ACC112 (cell line): ENCODE data around the gene ACTR10.

Source experiments
- H2AFZ ChIP-seq: fragments of 200-600 bp; sonication (generic); one replicate; pipeline ENCODE4 v1.6.0; 2017; ENCODE audit warnings: antibody characterized with exemption, low read length; ENCODE audit not compliant: unreplicated experiment
- H3K27ac ChIP-seq: fragments of 200-600 bp; sonication (generic); 2 replicates; pipeline ENCODE4 v1.5.1; 2014; ENCODE audit warnings: low read depth, mild to moderate bottlenecking, antibody characterized with exemption, low read length, moderate library complexity
- H3K27me3 ChIP-seq: fragments of 200-600 bp; sonication (generic); 2 replicates; pipeline ENCODE4 v1.6.1; 2014; ENCODE audit warnings: mild to moderate bottlenecking, antibody characterized with exemption, low read length, moderate library complexity, mixed read lengths; ENCODE audit not compliant: insufficient read depth
- H3K36me3 ChIP-seq: fragments of 200-600 bp; sonication (generic); 2 replicates; pipeline ENCODE4 v1.6.1; 2016; ENCODE audit warnings: mild to moderate bottlenecking, antibody characterized with exemption, low read length, moderate library complexity, mixed read lengths; ENCODE audit not compliant: insufficient read depth
- H3K4me1 ChIP-seq: fragments of 200-600 bp; sonication (generic); one replicate; pipeline ENCODE4 v1.6.1; 2016; ENCODE audit warnings: low read length, mixed read lengths; ENCODE audit not compliant: insufficient read depth, unreplicated experiment, control insufficient read depth
- H3K4me3 ChIP-seq: fragments of 200-600 bp; sonication (generic); 2 replicates; pipeline ENCODE4 v1.5.1; 2014; ENCODE audit warnings: mild to moderate bottlenecking, low read depth, low read length
- H3K79me2 ChIP-seq: fragments of 200-600 bp; sonication (generic); one replicate; pipeline ENCODE4 v1.6.0; 2016; ENCODE audit warnings: low read length; ENCODE audit not compliant: control insufficient read depth, unreplicated experiment, insufficient read depth

Gene ACTR10

DNA sequence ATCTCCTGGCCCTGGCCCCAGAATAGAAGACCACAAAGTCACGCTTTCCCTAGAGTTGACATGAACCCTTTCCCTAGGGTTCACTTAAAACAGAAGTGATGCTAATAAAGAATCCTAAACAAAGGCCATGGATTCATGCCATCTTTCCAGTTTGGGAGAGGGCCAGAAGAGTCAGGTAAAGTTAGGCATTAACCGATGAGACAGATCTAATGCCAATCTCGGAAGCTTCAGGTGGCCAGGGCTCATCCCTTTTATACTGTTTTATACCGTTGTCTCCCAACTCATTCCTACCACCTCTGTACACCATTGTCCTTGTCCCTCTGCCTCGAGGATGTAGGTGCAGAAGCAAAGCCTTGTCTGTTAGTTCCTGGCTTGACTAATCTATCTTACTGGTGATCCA lies 22.8 kb upstream of the ACTR10 start:
- H3K4me3 ChIP-seq: no peak overlapping the region
- H2AFZ ChIP-seq: no peak overlapping the region
- H3K27me3 ChIP-seq: no peaks in the 10 kb centered on the region; the same call in 1 of the 2 replicates
- no peaks in the 10 kb centered on the region for H3K79me2 ChIP-seq
- no peaks in the 10 kb centered on the region for H3K36me3 ChIP-seq
- no peak overlapping the region for H3K27ac ChIP-seq
- no peaks in the 10 kb centered on the region for H3K4me1 ChIP-seq

GRCh38 chr14:58189176-58189575 lies 10.8 kb upstream of the ACTR10 start:
- Histone ChIP-seq H3K4me1 (peaks cover 5% of the 10 kb centered on the region), H3K79me2 (no peaks in the 10 kb centered on the region), H3K36me3 (no peaks in the 10 kb centered on the region), H2AFZ (no peak overlapping the region), H3K27me3 (peaks cover 5% of the 10 kb centered on the region; the same call in 1 of the 2 replicates), H3K4me3 (no peak overlapping the region), H3K27ac (no peak overlapping the region)

GRCh38 chr14:58191763-58192601 lies 8.0 kb upstream of the ACTR10 start:
- H3K4me1 ChIP-seq: peaks cover 5% of the 10 kb centered on the region
- H3K27ac ChIP-seq: no peak overlapping the region
- peaks cover 5% of the 10 kb centered on the region; the same call in 1 of the 2 replicates for H3K27me3 ChIP-seq
- no peaks in the 10 kb centered on the region for H3K36me3 ChIP-seq
- no peak overlapping the region for H2AFZ ChIP-seq
- no peak overlapping the region for H3K4me3 ChIP-seq
- no peaks in the 10 kb centered on the region for H3K79me2 ChIP-seq

DNA sequence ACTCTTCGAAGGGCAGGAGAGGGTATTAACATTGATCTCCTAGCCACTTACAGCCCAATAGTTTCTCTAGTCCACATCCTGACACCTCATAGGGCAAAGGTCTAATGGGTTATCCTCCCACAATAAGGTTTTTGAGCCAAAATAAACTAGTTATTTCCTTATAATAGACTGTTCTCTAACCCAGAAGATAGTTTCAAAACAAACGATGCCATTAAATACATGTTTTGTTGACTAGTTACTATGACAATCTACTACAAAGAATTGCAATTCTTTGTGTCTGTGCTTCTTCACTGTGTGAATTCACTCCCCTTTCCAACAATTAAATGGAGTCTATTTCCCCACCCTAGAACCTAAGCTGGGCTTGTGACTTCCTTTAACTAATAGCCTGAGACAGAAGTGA lies 6.4 kb upstream of the ACTR10 start:
- peaks cover 5% of the 10 kb centered on the region for H3K4me1 ChIP-seq
- no peaks in the 10 kb centered on the region for H3K79me2 ChIP-seq

GRCh38 chr14:58196198-58196597 lies 3.8 kb upstream of the ACTR10 start:
- no peak overlapping the region for H3K4me3 ChIP-seq
- H3K36me3 ChIP-seq: no peaks in the 10 kb centered on the region
- H3K27ac ChIP-seq: no peak overlapping the region
- peaks cover 5% of the 10 kb centered on the region for H3K4me1 ChIP-seq
- H3K79me2 ChIP-seq: peaks cover 11% of the 10 kb centered on the region
- peaks cover 5% of the 10 kb centered on the region; the same call in 1 of the 2 replicates for H3K27me3 ChIP-seq
- no peak overlapping the region for H2AFZ ChIP-seq

More for the DNA sequence above, 6.4 kb upstream of the ACTR10 start:
- H2AFZ ChIP-seq: no peak overlapping the region
- no peak overlapping the region for H3K4me3 ChIP-seq
- peaks cover 5% of the 10 kb centered on the region; the same call in 1 of the 2 replicates for H3K27me3 ChIP-seq
- no peak overlapping the region for H3K27ac ChIP-seq
- H3K36me3 ChIP-seq: no peaks in the 10 kb centered on the region

DNA sequence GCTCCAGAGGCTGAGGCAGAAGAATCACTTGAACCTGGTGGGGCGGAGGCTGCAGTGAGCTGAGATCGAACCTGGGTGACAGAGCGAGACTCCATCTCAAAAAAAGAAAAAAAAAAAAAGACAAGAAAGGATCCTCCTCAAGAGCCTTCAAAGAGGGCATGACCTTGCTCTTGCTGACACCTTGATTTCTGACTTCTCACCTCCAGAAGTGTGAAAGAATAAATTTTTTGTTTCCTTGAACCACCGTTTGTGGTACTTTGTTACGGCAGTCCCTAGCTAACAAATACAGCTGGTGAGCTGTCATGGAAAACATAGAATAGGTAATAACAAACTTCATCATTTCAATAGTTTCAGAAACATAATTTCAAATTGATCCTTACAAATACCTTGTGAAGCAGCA lies 1.9 kb upstream of the ACTR10 start:
- H3K4me3 ChIP-seq: no peak overlapping the region
- no peak overlapping the region for H3K27ac ChIP-seq
- H2AFZ ChIP-seq: no peak overlapping the region
- H3K27me3 ChIP-seq: no peaks in the 10 kb centered on the region; the same call in 1 of the 2 replicates
- peaks cover 24% of the 10 kb centered on the region for H3K79me2 ChIP-seq
- no peaks in the 10 kb centered on the region for H3K36me3 ChIP-seq
- H3K4me1 ChIP-seq: peaks cover 9% of the 10 kb centered on the region

DNA sequence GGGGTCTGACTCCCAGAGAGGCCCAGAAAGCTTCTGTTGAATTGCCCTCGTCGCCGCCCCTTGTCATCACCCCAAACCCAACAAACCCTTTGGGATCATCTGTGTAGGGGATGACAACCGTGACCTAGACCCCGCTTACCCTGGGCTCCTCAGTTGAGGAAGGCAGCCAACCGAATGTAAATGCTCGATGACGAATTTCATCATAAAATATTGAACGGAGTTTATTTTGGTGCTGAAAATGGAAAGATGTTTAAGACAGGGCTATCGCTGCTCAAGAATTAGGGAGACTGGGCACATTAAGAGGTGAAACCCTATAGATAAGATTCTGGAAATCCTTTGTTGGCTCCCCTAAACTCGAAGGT lies 512 bp downstream of the ACTR10 start:
- peak overlapping the region; percentile 80 for H3K4me3 ChIP-seq
- peak overlapping the region; percentile 41 for H2AFZ ChIP-seq
- 0 out of 2 replicates have a peak, but pooled peaks cover 4% of the 10 kb centered on the region for H3K36me3 ChIP-seq
- peak overlapping the region; percentile 86 for H3K27ac ChIP-seq
- H3K27me3 ChIP-seq: no peaks in the 10 kb centered on the region
- H3K79me2 ChIP-seq: peaks cover 30% of the 10 kb centered on the region
- H3K4me1 ChIP-seq: peaks cover 4% of the 10 kb centered on the region

DNA sequence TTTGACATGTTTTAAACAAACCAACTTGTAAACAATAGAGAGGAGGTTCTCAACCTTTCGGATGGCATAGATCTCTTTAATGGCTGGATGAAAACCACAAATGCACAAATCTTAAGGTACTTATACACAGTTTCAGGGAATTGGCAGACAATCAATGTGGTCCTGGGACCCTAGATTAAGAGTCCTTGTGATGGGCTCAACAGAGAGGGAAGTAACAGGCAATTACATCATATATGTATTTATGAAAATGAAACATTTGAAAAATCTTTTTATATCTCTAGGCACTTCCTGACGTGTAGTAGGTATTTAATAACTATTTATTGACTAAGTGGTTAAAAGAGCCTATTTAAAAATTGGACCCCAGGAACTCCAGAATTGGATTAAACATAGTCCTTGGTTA lies 897 bp downstream of the ACTR10 start:
- Histone ChIP-seq H3K4me3 (peak overlapping the region; percentile 80), H3K27ac (no peak overlapping the region; the same call in 1 of the 2 replicates), H3K27me3 (no peaks in the 10 kb centered on the region), H3K79me2 (peaks cover 30% of the 10 kb centered on the region), H3K4me1 (peaks cover 4% of the 10 kb centered on the region), H3K36me3 (0 out of 2 replicates have a peak, but pooled peaks cover 4% of the 10 kb centered on the region), H2AFZ (peak overlapping the region; percentile 41)

DNA sequence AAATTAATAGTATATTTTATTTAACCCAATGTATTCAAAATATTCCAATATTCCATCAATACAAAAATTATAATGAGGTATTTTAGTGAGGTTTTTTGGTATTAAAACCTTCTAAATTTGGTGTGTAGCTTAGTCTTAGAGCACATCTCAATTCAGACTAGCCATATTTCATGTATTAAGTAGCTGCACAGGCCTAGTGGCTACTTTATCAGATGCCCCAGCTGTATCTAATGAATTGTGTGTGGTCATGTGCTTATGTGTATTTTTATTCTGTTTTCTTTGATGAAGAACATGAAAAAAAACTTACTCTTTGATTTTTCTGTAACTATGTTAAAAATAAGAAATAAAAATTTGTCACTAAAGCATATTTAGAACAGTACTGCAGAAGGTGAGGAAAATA lies 13.2 kb downstream of the ACTR10 start:
- Histone ChIP-seq H2AFZ (no peak overlapping the region), H3K4me3 (no peak overlapping the region), H3K79me2 (no peaks in the 10 kb centered on the region), H3K27ac (no peak overlapping the region), H3K27me3 (no peaks in the 10 kb centered on the region), H3K36me3 (peaks cover 32% of the 10 kb centered on the region), H3K4me1 (peaks cover 10% of the 10 kb centered on the region)

GRCh38 chr14:58215191-58215914 lies 15.4 kb downstream of the ACTR10 start:
- Histone ChIP-seq H2AFZ (no peak overlapping the region), H3K27me3 (no peaks in the 10 kb centered on the region), H3K4me3 (no peak overlapping the region), H3K36me3 (peaks cover 26% of the 10 kb centered on the region), H3K4me1 (peaks cover 10% of the 10 kb centered on the region), H3K79me2 (no peaks in the 10 kb centered on the region), H3K27ac (no peak overlapping the region)
